ENCODE results near the gene KRTAP4-6.
"Not testable (repeated sequence)": the region's sequence is repeated elsewhere in the genome, so short reads cannot be mapped to it uniquely, and the experiment has no call there.

KRTAP4-6 gene

DNA sequence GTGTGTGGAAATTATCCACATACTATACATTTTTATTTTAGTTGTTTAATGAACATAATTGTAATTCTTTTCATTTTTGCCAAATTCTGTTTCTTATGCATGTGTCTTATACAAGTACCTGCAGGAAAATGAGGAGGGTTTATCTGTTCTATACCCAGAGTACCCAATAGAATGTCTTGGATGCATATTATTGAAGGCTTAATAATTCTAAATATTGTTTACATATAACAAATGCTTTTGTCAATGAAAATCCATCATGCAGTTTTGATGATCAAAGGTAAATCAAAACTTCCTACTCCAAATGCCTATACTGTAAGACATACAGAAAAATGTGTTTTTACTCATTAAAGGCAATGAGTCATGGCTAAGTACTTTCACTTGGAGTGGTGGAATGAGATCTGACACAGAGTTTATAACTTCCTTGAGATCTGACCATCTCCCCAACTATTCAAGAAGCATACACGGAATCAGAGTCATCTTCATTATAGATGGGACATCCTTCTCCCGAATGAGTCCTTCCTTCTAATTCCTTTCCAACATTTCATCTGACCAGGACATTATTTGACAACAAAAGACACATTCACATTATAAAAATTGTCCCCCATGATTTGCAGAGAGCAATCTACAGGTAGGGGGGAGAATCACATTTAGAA lies 35.8 kb downstream of the KRTAP4-6 start:
- not testable (repeated sequence) for DNase-seq

DNA sequence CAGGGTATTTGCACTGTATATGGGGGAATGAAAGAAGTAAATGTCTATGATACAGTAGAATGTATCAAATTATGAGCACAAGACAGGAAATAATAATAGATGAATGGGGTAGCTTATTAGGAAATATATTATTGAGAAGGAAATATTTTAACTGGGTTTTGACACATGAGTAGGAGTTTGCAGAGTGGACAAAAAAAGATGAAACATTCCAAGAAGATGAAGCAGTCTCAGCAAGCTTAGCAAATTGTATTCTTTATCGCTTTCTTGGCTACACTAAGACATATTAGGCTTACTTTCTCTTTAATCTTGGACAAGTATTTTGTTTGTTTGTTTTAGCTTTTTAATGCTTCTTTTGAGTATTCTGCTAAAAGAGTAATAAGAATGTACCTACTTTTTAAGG lies 36.4 kb downstream of the KRTAP4-6 start:
- DNase-seq: no peak

DNA sequence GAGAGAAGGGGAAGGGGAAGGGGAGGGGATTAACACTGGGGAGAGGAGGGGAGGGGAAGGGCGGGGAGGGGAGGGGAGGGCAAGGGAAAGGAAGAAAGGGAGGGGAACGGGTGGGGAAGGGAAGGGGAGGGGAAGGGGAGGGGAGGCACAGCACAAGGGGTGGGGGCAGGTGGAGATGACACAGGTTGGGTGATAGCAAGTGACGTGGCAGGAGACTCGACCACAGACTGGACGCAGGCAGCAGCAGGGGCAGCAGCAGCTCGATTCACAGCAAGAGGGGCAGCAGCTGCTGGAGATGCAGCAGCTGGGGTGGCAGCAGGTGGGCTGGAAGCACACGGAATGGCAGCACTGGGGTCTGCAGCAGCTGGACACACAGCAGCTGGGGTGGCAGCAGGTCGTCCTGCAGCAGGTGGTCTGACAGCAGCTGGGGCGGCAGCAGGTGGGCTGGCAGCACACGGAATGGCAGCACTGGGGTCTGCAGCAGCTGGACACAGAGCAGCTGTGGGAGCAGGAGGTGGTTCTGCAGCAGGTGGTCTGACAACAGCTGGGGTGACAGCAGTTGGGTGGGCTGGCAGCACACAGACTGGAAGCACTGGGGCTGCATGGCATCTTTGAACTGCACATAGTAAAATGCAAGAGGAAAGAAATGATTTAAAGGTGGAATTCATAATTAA lies 38.6 kb downstream of the KRTAP4-6 start, which contains the start of gene KRTAP4-16:
Gene KRTAP4-16, minus strand, starts transcription at position 624 of the 674 bp plus-strand sequence. Its CDS starts 0 bp downstream, at position 624.
- DNase-seq: no peak

DNA sequence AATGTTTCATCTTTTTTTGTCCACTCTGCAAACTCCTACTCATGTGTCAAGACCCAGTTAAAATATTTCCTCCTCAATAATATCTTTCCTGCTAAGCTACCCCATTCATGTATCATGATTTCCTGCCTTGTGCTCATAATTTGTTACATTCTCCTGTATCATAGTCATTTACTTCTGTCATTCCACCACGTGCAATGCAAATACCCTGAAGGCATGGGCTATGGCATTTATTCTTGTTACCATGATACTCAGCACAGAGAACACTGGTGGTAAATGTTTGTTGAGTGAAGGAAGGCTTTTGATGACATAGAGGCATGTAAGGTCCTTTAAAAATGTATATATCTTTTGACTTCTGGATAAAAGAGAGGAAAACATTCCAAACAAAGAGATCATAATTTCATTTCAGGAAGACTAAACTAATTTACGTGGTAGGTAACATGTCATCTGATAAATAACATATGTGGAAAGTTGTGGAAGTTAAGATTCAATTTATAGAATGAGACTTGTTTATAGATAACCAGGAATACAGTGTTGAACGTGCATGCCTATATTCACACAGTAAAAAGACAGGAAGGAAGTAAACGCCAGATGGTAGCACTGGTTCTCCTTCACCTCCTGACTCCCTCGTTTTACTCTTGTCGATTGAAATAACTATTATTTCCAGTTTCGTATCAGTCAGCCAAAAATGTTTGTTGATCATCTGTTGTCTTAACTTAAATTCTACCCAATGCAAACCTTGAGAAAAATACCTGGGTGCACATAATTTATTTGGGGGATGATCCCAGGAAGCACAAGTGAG lies 40.5 kb downstream of the KRTAP4-6 start:
- not testable (repeated sequence) for DNase-seq

DNA sequence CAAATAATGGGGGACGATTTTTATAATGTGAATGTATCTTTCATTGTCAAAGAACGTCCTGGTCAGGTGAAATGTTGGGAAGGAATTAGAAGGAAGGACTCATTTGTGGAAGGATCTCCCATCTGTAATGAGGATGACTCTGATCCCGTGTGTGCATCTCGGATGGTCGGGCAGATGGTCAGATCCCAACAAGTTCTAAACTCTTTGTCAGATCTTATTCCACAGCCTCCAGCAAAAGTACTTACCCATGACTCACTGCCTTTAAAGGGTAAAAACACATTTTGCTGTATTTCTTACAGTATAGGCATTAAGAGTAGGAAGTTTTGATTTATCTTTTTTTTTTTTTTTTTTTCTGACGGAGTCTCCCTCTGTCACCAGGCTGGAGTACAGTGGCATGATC lies 41.9 kb downstream of the KRTAP4-6 start:
- no peak for DNase-seq

DNA sequence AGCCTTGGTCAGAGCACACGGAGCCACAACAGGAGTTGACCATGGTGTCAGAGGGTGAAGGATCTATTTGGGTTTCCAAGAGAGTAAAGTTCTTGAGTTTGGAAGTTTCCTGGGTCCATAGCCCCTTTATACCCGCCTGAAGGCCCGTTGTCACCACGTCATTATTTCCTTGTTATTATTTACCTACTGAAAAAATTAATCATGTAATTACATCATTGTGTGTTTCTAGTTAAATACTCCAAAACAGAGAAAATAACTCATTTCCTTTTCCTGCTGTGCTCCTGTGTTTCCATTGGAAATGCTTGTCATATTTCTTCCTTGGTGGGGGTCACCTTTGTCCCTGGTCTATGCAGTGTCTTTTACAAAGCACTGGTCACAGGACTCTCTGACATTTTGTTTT lies 42.3 kb downstream of the KRTAP4-6 start, which contains the start of gene KRTAP4-8:
Gene KRTAP4-8, minus strand, starts transcription at position 101 of the 400 bp plus-strand sequence. Its CDS starts 58 bp downstream, at position 43.
- no peak for DNase-seq

DNA sequence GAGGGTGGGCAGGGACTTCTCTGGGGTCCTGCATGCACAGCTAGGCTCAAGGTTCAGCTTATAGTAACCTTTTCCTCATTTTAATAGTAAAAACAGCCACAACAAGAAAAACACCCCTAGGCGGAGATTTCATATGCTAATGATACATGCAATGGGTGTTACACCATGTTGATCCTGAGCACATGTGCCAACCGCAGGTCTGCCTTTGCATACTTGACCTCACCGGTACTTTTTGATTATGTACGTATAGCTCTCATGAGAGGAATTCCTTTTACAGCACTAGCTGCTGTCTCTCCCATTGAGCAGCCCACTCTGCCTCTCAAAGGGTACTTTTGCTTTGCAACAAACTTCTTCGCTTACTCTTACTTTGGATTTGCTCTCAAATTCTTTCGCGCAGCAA lies 44.3 kb downstream of the KRTAP4-6 start:
- no peak for DNase-seq

All from NCI-H1694 (cell line).